Panc1 (cell line): ENCODE results near the gene KRT4. TPM values are rescaled to one million over a fixed set of nuclear protein-coding genes. Genes with fewer than 3 reads are reported as not detected.

Source experiments
- ATAC-seq: fragments of 200-7000 bp; cut with Tn5 transposase; 2 replicates; pipeline ENCODE4 v1.9.1; 2020; ENCODE audit warnings: mild to moderate bottlenecking, moderate library complexity
- BruUV-seq: library from RNA; stranded (reverse); fragments of 400-500 nt; replicated peaks from 2 replicates; lab custom pipeline; 2021; lab: Mats Ljungman, UMichigan
- CTCF ChIA-PET: fragments of 300-600 bp; sonication (Branson Sonifier 250); formaldehyde crosslinking; loops from one replicate; lab custom pipeline; 2022; ENCODE audit warnings: antibody characterized with exemption; lab: Charles Lee
- POLR2A ChIA-PET: fragments of 300-600 bp; sonication (Branson Sonifier 250); formaldehyde crosslinking; loops from one replicate; lab custom pipeline; 2022; ENCODE audit warnings: antibody characterized with exemption; lab: Charles Lee
- DNase-seq: peaks from one replicate; pipeline ENCODE4 v3.0.0-alpha.2; 2010; ENCODE audit warnings: low read depth, low spot score
- H3K27ac ChIP-seq: 2 replicates; pipeline ENCODE4 v1.5.1; 2011; ENCODE audit warnings: mild to moderate bottlenecking, low read length, inconsistent platforms
- H3K27me3 ChIP-seq: fragments of 200-500 bp; sonication (Bioruptor generic); 2 replicates; pipeline ENCODE4 v1.6.0; 2014; ENCODE audit warnings: low read length, inconsistent platforms; ENCODE audit not compliant: control insufficient read depth, insufficient read depth
- H3K36me3 ChIP-seq: fragments of 200-500 bp; sonication (Bioruptor generic); 2 replicates; pipeline ENCODE4 v1.5.1; 2014; ENCODE audit warnings: inconsistent platforms, mild to moderate bottlenecking, low read length, moderate library complexity; ENCODE audit not compliant: control insufficient read depth, insufficient read depth
- H3K4me1 ChIP-seq: 2 replicates; pipeline ENCODE4 v1.5.1; 2011; ENCODE audit warnings: inconsistent platforms, mild to moderate bottlenecking, low read length, moderate library complexity; ENCODE audit not compliant: control insufficient read depth, insufficient read depth
- H3K4me3 ChIP-seq, 2 experiments: 2 replicates each; pipeline ENCODE4 v1.5.1; 2011 to 2012; ENCODE audit warnings: low read depth in 2 of 2, low read length in 2 of 2, mild to moderate bottlenecking in 2 of 2, inconsistent platforms in 1 of 2, moderate library complexity in 1 of 2
- H3K9me3 ChIP-seq: fragments of 200-500 bp; sonication (Bioruptor generic); 2 replicates; pipeline ENCODE4 v1.5.1; 2014; ENCODE audit warnings: low read depth, mild to moderate bottlenecking, inconsistent platforms, low read length, moderate library complexity; ENCODE audit not compliant: control insufficient read depth, insufficient read depth
- POLR2AphosphoS5 ChIP-seq: IDR thresholded peaks from 2 replicates; pipeline ENCODE4 v1.6.1; 2012; ENCODE audit warnings: mild to moderate bottlenecking, low read depth, low read length, moderate library complexity
- REST ChIP-seq, 2 experiments: IDR thresholded peaks; 2 replicates each; pipeline ENCODE4 v1.6.1; 2011 to 2012; ENCODE audit warnings: low read depth in 2 of 2, control low read depth in 1 of 2, low read length in 1 of 2, mild to moderate bottlenecking in 1 of 2, moderate library complexity in 1 of 2; ENCODE audit not compliant: insufficient read depth in 1 of 2
- SIN3A ChIP-seq: IDR thresholded peaks from 2 replicates; pipeline ENCODE4 v1.6.1; 2012; ENCODE audit warnings: low read depth, mild to moderate bottlenecking, low read length, moderate library complexity, borderline replicate concordance; ENCODE audit not compliant: insufficient read depth
- TCF7L2 ChIP-seq: IDR thresholded peaks from 2 replicates; pipeline ENCODE4 v1.6.1; 2011; ENCODE audit warnings: mild to moderate bottlenecking, low read depth, low read length, inconsistent platforms
- in situ Hi-C: cut with HindIII; loops from 2 replicates; pipeline ENCODE4 v1.10.0; 2016; ENCODE audit warnings: low sequenced_read_pairs, low pct_unique_long_range_greater_than_20kb
- intact Hi-C: fragments of 100-400 bp; cut with micrococcal nuclease; formaldehyde crosslinking; loops from one replicate; pipeline ENCODE4 v1.10.0; 2022; ENCODE audit not compliant: unreplicated experiment
- total RNA-seq: library from RNA; stranded (reverse); gene quantifications from one replicate; pipeline ENCODE4 v1.2.1, GENCODE V29; 2021; ENCODE audit not compliant: unreplicated experiment
- TF ChIP-seq, protein P1 (sequence below): fragments of 450-650 bp; IDR thresholded peaks from 2 replicates; pipeline ENCODE4 v1.5.1; 2017; ENCODE audit warnings: mild to moderate bottlenecking

KRT4 gene
- total RNA-seq, 1 experiment from 2014 or later = 0.15 TPM

- Histone ChIP-seq H3K27me3 (no peaks in the 10 kb centered on the region), H3K9me3 (no peaks in the 10 kb centered on the region), H3K27ac (no peak overlapping the region), H3K4me1 (peaks cover 3% of the 10 kb centered on the region; the same call in 1 of the 2 replicates), H3K36me3 (no peaks in the 10 kb centered on the region), H3K4me3 (no peak overlapping the region)
- CTCF ChIA-PET = no interaction called here
- DNase-seq (no peak), ATAC-seq (no peak)
- BruUV-seq = no TSS peak
- POLR2A ChIA-PET = no interaction called here
- TF ChIP-seq SIN3A = no peak
- TF ChIP-seq REST (IDR thresholded peaks at IDR 0.05; ENCODE audit: insufficient read depth in 1 of 2, low read depth in 2 of 2, low read length in 1 of 2) = no peak
- no peak for TF ChIP-seq POLR2AphosphoS5
- no peak for TF ChIP-seq TCF7L2
- TF ChIP-seq, protein P1, sequence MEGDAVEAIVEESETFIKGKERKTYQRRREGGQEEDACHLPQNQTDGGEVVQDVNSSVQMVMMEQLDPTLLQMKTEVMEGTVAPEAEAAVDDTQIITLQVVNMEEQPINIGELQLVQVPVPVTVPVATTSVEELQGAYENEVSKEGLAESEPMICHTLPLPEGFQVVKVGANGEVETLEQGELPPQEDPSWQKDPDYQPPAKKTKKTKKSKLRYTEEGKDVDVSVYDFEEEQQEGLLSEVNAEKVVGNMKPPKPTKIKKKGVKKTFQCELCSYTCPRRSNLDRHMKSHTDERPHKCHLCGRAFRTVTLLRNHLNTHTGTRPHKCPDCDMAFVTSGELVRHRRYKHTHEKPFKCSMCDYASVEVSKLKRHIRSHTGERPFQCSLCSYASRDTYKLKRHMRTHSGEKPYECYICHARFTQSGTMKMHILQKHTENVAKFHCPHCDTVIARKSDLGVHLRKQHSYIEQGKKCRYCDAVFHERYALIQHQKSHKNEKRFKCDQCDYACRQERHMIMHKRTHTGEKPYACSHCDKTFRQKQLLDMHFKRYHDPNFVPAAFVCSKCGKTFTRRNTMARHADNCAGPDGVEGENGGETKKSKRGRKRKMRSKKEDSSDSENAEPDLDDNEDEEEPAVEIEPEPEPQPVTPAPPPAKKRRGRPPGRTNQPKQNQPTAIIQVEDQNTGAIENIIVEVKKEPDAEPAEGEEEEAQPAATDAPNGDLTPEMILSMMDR = no peak
- intact Hi-C loops (no loop called here), in situ Hi-C loops (no loop called here)
These were observed 21.5 kb upstream of the KRT4 start for GRCh38 chr12:52835271-52836041.

- H3K36me3 ChIP-seq = no peaks in the 10 kb centered on the region
- no peak overlapping the region for H3K27ac ChIP-seq
- H3K4me3 ChIP-seq = no peak overlapping the region
- ATAC-seq = no peak
- no peaks in the 10 kb centered on the region for H3K9me3 ChIP-seq
- intact Hi-C loops (no loop called here), in situ Hi-C loops (no loop called here)
- CTCF ChIA-PET = no interaction called here
- TF ChIP-seq TCF7L2 (no peak), REST (IDR thresholded peaks at IDR 0.05; ENCODE audit: insufficient read depth in 1 of 2, low read depth in 2 of 2, low read length in 1 of 2) (no peak), SIN3A (no peak), POLR2AphosphoS5 (no peak)
- TF ChIP-seq, protein P1 = no peak
- no TSS peak for BruUV-seq
- POLR2A ChIA-PET = no interaction called here
- H3K27me3 ChIP-seq = no peaks in the 10 kb centered on the region
- peaks cover 3% of the 10 kb centered on the region; the same call in 1 of the 2 replicates for H3K4me1 ChIP-seq
- DNase-seq = no peak
These were observed 20.7 kb upstream of the KRT4 start for GRCh38 chr12:52834727-52835001.
